Liver (tissue), 9 donors: ENCODE measurements around the gene UBE2D2. TPM values are rescaled to one million over a fixed set of nuclear protein-coding genes. Genes with fewer than 3 reads are reported as not detected.
A peak's percentile ranks its signal among the peaks of the same experiment; 100 is the strongest.

ENCODE experiments used
- DNase-seq: peaks from one replicate; pipeline ENCODE4 v3.0.0-alpha.2; 2017; ENCODE audit warnings: low spot score
- H3K27ac ChIP-seq, 2 donors: one replicate each; pipeline ENCODE4 v1.7.0; 2013; ENCODE audit warnings: inconsistent platforms in 2 of 2, low read length in 2 of 2, control low read depth in 1 of 2, low read depth in 1 of 2, mild to moderate bottlenecking in 1 of 2
- H3K27me3 ChIP-seq, 4 donors: one replicate each; pipeline versions ENCODE4 v1.6.1 to v1.7.0; 2013; ENCODE audit warnings: low read length in 3 of 4, inconsistent platforms in 1 of 4, mild to moderate bottlenecking in 1 of 4, moderate library complexity in 1 of 4; ENCODE audit not compliant: control insufficient read depth in 4 of 4, insufficient read depth in 4 of 4
- H3K36me3 ChIP-seq, 4 donors: one replicate each; pipeline versions ENCODE4 v1.6.1 to v1.7.0; 2013; ENCODE audit warnings: low read length in 3 of 4, mild to moderate bottlenecking in 3 of 4, low read depth in 1 of 4, moderate library complexity in 1 of 4; ENCODE audit not compliant: control insufficient read depth in 4 of 4, insufficient read depth in 3 of 4
- H3K4me1 ChIP-seq, 4 donors: one replicate each; pipeline versions ENCODE4 v1.6.1 to v1.7.0; 2013; ENCODE audit warnings: low read length in 3 of 4, mild to moderate bottlenecking in 3 of 4, moderate library complexity in 1 of 4; ENCODE audit not compliant: control insufficient read depth in 4 of 4, insufficient read depth in 4 of 4
- H3K4me3 ChIP-seq, 3 donors: one replicate each; pipeline versions ENCODE4 v1.6.1 to v1.7.0; 2013; ENCODE audit warnings: low read length in 3 of 3, control low read depth in 1 of 3, low read depth in 1 of 3, mild to moderate bottlenecking in 1 of 3
- H3K9ac ChIP-seq, 2 donors: one replicate each; pipeline ENCODE4 v1.7.0; 2013; ENCODE audit warnings: low read length in 2 of 2, mild to moderate bottlenecking in 2 of 2, moderate library complexity in 2 of 2, control low read depth in 1 of 2, low read depth in 1 of 2
- H3K9me3 ChIP-seq, 4 donors: one replicate each; pipeline versions ENCODE4 v1.6.1 to v1.7.0; 2013; ENCODE audit warnings: low read length in 3 of 4; ENCODE audit not compliant: control insufficient read depth in 4 of 4
- EGR1 ChIP-seq, 2 donors: IDR thresholded peaks; 2 replicates each; pipeline ENCODE4 v1.6.1; 2016 to 2018; ENCODE audit warnings: antibody characterized with exemption in 2 of 2, low read depth in 2 of 2
- FOXA1 ChIP-seq: IDR thresholded peaks from 2 replicates; pipeline ENCODE4 v1.6.1; 2016; ENCODE audit warnings: antibody characterized with exemption
- FOXA2 ChIP-seq: IDR thresholded peaks from 2 replicates; pipeline ENCODE4 v1.6.1; 2016; ENCODE audit warnings: antibody characterized with exemption
- HNF4A ChIP-seq, 2 donors: conservative IDR thresholded peaks; 2 replicates each; pipeline ENCODE4 v1.6.1; 2016; ENCODE audit warnings: antibody characterized with exemption in 2 of 2, mild to moderate bottlenecking in 2 of 2
- HNF4G ChIP-seq: IDR thresholded peaks from 2 replicates; pipeline ENCODE4 v1.6.1; 2016; ENCODE audit warnings: antibody characterized with exemption
- JUND ChIP-seq, 2 donors: IDR thresholded peaks; 2 replicates each; pipeline ENCODE4 v1.6.1; 2016; ENCODE audit warnings: antibody characterized with exemption in 2 of 2
- NR2F2 ChIP-seq: IDR thresholded peaks from 2 replicates; pipeline ENCODE4 v1.6.1; 2016; ENCODE audit warnings: antibody characterized with exemption
- RAD21 ChIP-seq, 2 donors: IDR thresholded peaks; 2 replicates each; pipeline ENCODE4 v1.6.1; 2016; ENCODE audit warnings: antibody characterized with exemption in 2 of 2, mild to moderate bottlenecking in 2 of 2
- RXRA ChIP-seq, 2 donors: IDR thresholded peaks; 2 replicates each; pipeline ENCODE4 v1.6.1; 2017 to 2018; ENCODE audit warnings: antibody characterized with exemption in 2 of 2, mild to moderate bottlenecking in 1 of 2
- SP1 ChIP-seq: IDR thresholded peaks from 2 replicates; pipeline ENCODE4 v1.6.1; 2018; ENCODE audit warnings: antibody characterized with exemption, mild to moderate bottlenecking
- TAF1 ChIP-seq: conservative IDR thresholded peaks from 2 replicates; pipeline ENCODE4 v1.6.1; 2016; ENCODE audit warnings: antibody characterized with exemption, mild to moderate bottlenecking
- YY1 ChIP-seq: IDR thresholded peaks from 2 replicates; pipeline ENCODE4 v1.6.1; 2016; ENCODE audit warnings: antibody characterized with exemption, mild to moderate bottlenecking
- ZBTB33 ChIP-seq: IDR thresholded peaks from 2 replicates; pipeline ENCODE4 v1.6.1; 2016; ENCODE audit warnings: antibody characterized with exemption
- WGBS: extraction: QIAGEN DNeasy Blood & Tissue Kit; methylation state at CpG from one replicate; pipeline ENCODE4 v1.1.7; 2013; 5-methylcytosine and 5-hydroxymethylcytosine counted together
- polyA plus RNA-seq, 2 donors: library from polyadenylated mRNA; stranded (reverse) in 1 of 2; unstranded in 1 of 2; fragments of 200-250 nt in 1 of 2; fragments of >200 nt in 1 of 2; fragmentation: Nextera tagmentation in 1 of 2; extraction: Ambion mirVana in 1 of 2; gene quantifications; one replicate each; pipeline versions ENCODE4 v1.2.1 to v1.2.3, GENCODE V29; 2013 to 2015
- total RNA-seq, 2 donors: library from RNA; depleted of rRNA; stranded (reverse); fragments of >200 nt; gene quantifications; one replicate each; pipeline ENCODE4 v1.2.3, GENCODE V29; 2014
- TF ChIP-seq, protein P1 (sequence below): IDR thresholded peaks from 2 replicates; pipeline ENCODE4 v1.6.1; 2016; ENCODE audit warnings: antibody characterized with exemption, mild to moderate bottlenecking
- TF ChIP-seq, protein P2 (sequence below): IDR thresholded peaks from 2 replicates; pipeline ENCODE4 v1.6.1; 2016; ENCODE audit warnings: antibody characterized with exemption
- TF ChIP-seq, protein P3 (sequence below): IDR thresholded peaks from 2 replicates; pipeline ENCODE4 v1.6.1; 2016; ENCODE audit warnings: antibody characterized with exemption
- donor health status: healthy.
- donor health status: healthy.
- donor health status: healthy.
- donor health status: healthy.
- donor health status: healthy.

The UBE2D2 gene
- total and polyA plus RNA-seq, 4 donors, result 17.0 to 53.6 (median 41.4) TPM

GRCh38 chr5:139647506-139648204, 86.5 kb downstream of the UBE2D2 start:
- H3K36me3 ChIP-seq, result no peaks in the 10 kb centered on the region
- DNase-seq, result no peak
- H3K27me3 ChIP-seq, result no peaks in the 10 kb centered on the region
- H3K4me3 ChIP-seq, result peak overlapping the region; percentile 54 to 92 (median 55)
- TF ChIP-seq TAF1, result peak; percentile 40
- no peak for TF ChIP-seq EGR1 (IDR thresholded peaks at IDR 0.05; ENCODE audit: low read depth in 2 of 2)
- TF ChIP-seq RXRA (IDR thresholded peaks at IDR 0.05), result no peak
- TF ChIP-seq NR2F2, result no peak
- H3K27ac ChIP-seq, result peak overlapping the region; percentile 93 to 96
- peaks cover 17 to 79% (median 63%) of the 10 kb centered on the region in 4 donors for H3K4me1 ChIP-seq
- peak overlapping the region; percentile 56 to 64 for H3K9ac ChIP-seq
- H3K9me3 ChIP-seq, result no peaks in the 10 kb centered on the region
- 10% methylated on average over 46 of the region's 46 CpGs for WGBS

DNA sequence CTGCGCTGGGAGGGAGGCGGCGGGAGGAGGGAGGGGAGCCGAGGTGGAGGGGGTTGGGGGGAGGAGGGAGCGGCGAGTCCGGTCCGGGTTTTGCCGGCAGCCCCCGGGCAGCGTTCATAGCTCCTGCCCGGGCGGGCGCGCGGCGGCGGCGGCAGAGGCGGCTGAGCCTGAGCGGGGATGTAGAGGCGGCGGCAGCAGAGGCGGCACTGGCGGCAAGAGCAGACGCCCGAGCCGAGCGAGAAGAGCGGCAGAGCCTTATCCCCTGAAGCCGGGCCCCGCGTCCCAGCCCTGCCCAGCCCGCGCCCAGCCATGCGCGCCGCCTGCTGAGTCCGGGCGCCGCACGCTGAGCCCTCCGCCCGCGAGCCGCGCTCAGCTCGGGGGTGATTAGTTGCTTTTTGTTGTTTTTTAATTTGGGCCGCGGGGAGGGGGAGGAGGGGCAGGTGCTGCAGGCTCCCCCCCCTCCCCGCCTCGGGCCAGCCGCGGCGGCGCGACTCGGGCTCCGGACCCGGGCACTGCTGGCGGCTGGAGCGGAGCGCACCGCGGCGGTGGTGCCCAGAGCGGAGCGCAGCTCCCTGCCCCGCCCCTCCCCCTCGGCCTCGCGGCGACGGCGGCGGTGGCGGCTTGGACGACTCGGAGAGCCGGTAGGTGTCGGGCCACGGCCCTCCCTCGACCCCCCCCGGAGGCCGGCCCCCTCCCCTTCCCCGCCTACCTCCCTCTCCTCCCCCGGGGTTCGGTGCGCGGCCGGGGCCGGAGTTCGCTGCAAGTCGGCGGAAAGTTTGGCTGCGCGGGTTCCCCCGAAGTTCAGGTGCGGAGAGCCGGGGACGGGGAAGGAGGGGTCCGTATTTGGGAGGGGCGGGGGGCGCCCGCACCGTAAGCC, 87.3 kb downstream of the UBE2D2 start, which contains the start of gene CXXC5:
Gene CXXC5, plus strand, starts transcription at position 145 of the 877 bp plus-strand sequence. CDS start 32,175 bp downstream, outside the sequence.
- H3K36me3 ChIP-seq, result no peaks in the 10 kb centered on the region
- H3K4me1 ChIP-seq, result peaks cover 18 to 79% (median 63%) of the 10 kb centered on the region in 4 donors
- WGBS, result under 1% methylated on average over 106 of the region's 106 CpGs
- no peaks in the 10 kb centered on the region for H3K9me3 ChIP-seq
- peak within 1 kb of the TSS; percentile 76 to 92 (median 92) for H3K4me3 ChIP-seq
- H3K27ac ChIP-seq, result peak within 1 kb of the TSS; percentile 93 to 96
- peak; percentile 83 for DNase-seq
- peak within 1 kb of the TSS; percentile 65 to 72 for H3K9ac ChIP-seq
- TF ChIP-seq, protein P1, sequence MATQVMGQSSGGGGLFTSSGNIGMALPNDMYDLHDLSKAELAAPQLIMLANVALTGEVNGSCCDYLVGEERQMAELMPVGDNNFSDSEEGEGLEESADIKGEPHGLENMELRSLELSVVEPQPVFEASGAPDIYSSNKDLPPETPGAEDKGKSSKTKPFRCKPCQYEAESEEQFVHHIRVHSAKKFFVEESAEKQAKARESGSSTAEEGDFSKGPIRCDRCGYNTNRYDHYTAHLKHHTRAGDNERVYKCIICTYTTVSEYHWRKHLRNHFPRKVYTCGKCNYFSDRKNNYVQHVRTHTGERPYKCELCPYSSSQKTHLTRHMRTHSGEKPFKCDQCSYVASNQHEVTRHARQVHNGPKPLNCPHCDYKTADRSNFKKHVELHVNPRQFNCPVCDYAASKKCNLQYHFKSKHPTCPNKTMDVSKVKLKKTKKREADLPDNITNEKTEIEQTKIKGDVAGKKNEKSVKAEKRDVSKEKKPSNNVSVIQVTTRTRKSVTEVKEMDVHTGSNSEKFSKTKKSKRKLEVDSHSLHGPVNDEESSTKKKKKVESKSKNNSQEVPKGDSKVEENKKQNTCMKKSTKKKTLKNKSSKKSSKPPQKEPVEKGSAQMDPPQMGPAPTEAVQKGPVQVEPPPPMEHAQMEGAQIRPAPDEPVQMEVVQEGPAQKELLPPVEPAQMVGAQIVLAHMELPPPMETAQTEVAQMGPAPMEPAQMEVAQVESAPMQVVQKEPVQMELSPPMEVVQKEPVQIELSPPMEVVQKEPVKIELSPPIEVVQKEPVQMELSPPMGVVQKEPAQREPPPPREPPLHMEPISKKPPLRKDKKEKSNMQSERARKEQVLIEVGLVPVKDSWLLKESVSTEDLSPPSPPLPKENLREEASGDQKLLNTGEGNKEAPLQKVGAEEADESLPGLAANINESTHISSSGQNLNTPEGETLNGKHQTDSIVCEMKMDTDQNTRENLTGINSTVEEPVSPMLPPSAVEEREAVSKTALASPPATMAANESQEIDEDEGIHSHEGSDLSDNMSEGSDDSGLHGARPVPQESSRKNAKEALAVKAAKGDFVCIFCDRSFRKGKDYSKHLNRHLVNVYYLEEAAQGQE, result no peak
- peak in 1 of 2 donors; percentile 20 for TF ChIP-seq RAD21 (IDR thresholded peaks at IDR 0.05)
- H3K27me3 ChIP-seq, result no peaks in the 10 kb centered on the region

GRCh38 chr5:139649082-139649991, 88.2 kb downstream of the UBE2D2 start:
- no peaks in the 10 kb centered on the region for H3K27me3 ChIP-seq
- no peaks in the 10 kb centered on the region for H3K36me3 ChIP-seq
- H3K27ac ChIP-seq, result peak overlapping the region; percentile 93 to 96
- under 1% methylated on average over 77 of the region's 77 CpGs for WGBS
- peaks cover 22 to 79% (median 63%) of the 10 kb centered on the region in 4 donors for H3K4me1 ChIP-seq
- H3K9me3 ChIP-seq, result no peaks in the 10 kb centered on the region
- peak overlapping the region; percentile 65 to 87 for H3K9ac ChIP-seq
- DNase-seq, result no peak
- H3K4me3 ChIP-seq, result peak overlapping the region; percentile 76 to 92 (median 92)
- TF ChIP-seq FOXA2 (no peak), HNF4A (conservative IDR thresholded peaks at IDR 0.05) (no peak), EGR1 (IDR thresholded peaks at IDR 0.05; ENCODE audit: low read depth in 2 of 2) (no peak), HNF4G (no peak), ZBTB33 (no peak), SP1 (no peak), FOXA1 (no peak), TAF1 (no peak), RXRA (IDR thresholded peaks at IDR 0.05) (no peak), NR2F2 (no peak), JUND (IDR thresholded peaks at IDR 0.05) (no peak), YY1 (no peak)
- TF ChIP-seq, protein P2, sequence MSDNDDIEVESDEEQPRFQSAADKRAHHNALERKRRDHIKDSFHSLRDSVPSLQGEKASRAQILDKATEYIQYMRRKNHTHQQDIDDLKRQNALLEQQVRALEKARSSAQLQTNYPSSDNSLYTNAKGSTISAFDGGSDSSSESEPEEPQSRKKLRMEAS, result no peak
- TF ChIP-seq, protein P3, sequence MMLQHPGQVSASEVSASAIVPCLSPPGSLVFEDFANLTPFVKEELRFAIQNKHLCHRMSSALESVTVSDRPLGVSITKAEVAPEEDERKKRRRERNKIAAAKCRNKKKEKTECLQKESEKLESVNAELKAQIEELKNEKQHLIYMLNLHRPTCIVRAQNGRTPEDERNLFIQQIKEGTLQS, result no peak
